ENCODE data around the gene KCND3.
"Not testable (repeated sequence)": the region's sequence is repeated elsewhere in the genome, so short reads cannot be mapped to it uniquely, and the experiment has no call there.

KCND3 gene

GRCh38 chr1:111814305-111814628, 175.2 kb downstream of the KCND3 start:
- no peak for DNase-seq (ENCODE audit: low read depth, low spot score)

- DNase-seq (ENCODE audit: low read depth, low spot score), result no peak
Measured at GRCh38 chr1:111813440-111814304, 175.8 kb downstream of the KCND3 start.

GRCh38 chr1:111812306-111812705, 177.2 kb downstream of the KCND3 start:
- DNase-seq (ENCODE audit: low read depth, low spot score), result no peak

- no peak for DNase-seq (ENCODE audit: low read depth, low spot score)
Measured at GRCh38 chr1:111811891-111812290, 177.6 kb downstream of the KCND3 start.

- no peak for DNase-seq (ENCODE audit: low read depth, low spot score)
Measured at GRCh38 chr1:111805251-111805650, 184.2 kb downstream of the KCND3 start.

- no peak for DNase-seq (ENCODE audit: low read depth, low spot score)
Measured at GRCh38 chr1:111804776-111805175, 184.7 kb downstream of the KCND3 start.

GRCh38 chr1:111803951-111804350, 185.5 kb downstream of the KCND3 start:
- DNase-seq (ENCODE audit: low read depth, low spot score), result no peak

GRCh38 chr1:111802984-111803383, 186.5 kb downstream of the KCND3 start:
- no peak for DNase-seq (ENCODE audit: low read depth, low spot score)

GRCh38 chr1:111802110-111802509, 187.4 kb downstream of the KCND3 start:
- DNase-seq (ENCODE audit: low read depth, low spot score), result no peak

GRCh38 chr1:111801071-111801850, 188.2 kb downstream of the KCND3 start:
- no peak for DNase-seq (ENCODE audit: low read depth, low spot score)

- not testable (repeated sequence) for DNase-seq (ENCODE audit: low read depth, low spot score)
Measured at GRCh38 chr1:111799722-111800121, 189.7 kb downstream of the KCND3 start.

- DNase-seq (ENCODE audit: low read depth, low spot score), result no peak
Measured at GRCh38 chr1:111798580-111798979, 190.9 kb downstream of the KCND3 start.

- no peak for DNase-seq (ENCODE audit: low read depth, low spot score)
Measured at GRCh38 chr1:111795401-111795800, 194.1 kb downstream of the KCND3 start.

GRCh38 chr1:111793923-111794322, 195.5 kb downstream of the KCND3 start:
- no peak for DNase-seq (ENCODE audit: low read depth, low spot score)

- DNase-seq (ENCODE audit: low read depth, low spot score), result no peak
Measured at GRCh38 chr1:111792249-111792648, 197.2 kb downstream of the KCND3 start.

GRCh38 chr1:111791776-111792175, 197.7 kb downstream of the KCND3 start:
- no peak for DNase-seq (ENCODE audit: low read depth, low spot score)

GRCh38 chr1:111789666-111790316, 199.7 kb downstream of the KCND3 start:
- no peak for DNase-seq (ENCODE audit: low read depth, low spot score)

- no peak for DNase-seq (ENCODE audit: low read depth, low spot score)
Measured at GRCh38 chr1:111789142-111789541, 200.3 kb downstream of the KCND3 start.

- no peak for DNase-seq (ENCODE audit: low read depth, low spot score)
Measured at GRCh38 chr1:111786669-111787207, 202.7 kb downstream of the KCND3 start.

GRCh38 chr1:111784273-111784901, 205.1 kb downstream of the KCND3 start:
- DNase-seq (ENCODE audit: low read depth, low spot score), result no peak

- DNase-seq (ENCODE audit: low read depth, low spot score), result no peak
Measured at GRCh38 chr1:111779546-111779945, 209.9 kb downstream of the KCND3 start.

Data from smooth muscle cell of the brain vasculature (primary cell).